ENCODE data around the gene FUS. TPM values are rescaled to one million over a fixed set of nuclear protein-coding genes. Genes with fewer than 3 reads are reported as not detected.
A peak's percentile ranks its signal among the peaks of the same experiment; 100 is the strongest.

The FUS gene
- total RNA-seq, 1 experiment from 2014 or later = 522 TPM

GRCh38 chr16:31145398-31145990 is 34.4 kb upstream of the FUS start:
- Histone ChIP-seq H3K4me3 (replicated peaks in 1 of 2; ENCODE audit: low read depth in 1 of 2, low read length in 2 of 2) (no peak overlapping the region), H3K9me3 (ENCODE audit: control insufficient read depth in 1 of 2, insufficient read depth in 1 of 2, low read depth in 1 of 2, low read length in 2 of 2) (no peaks in the 10 kb centered on the region), H3K4me2 (ENCODE audit: low read length) (no peak overlapping the region), H3K9ac (ENCODE audit: low read length) (no peak overlapping the region), H3K9me2 (ENCODE audit: insufficient read depth) (no peaks in the 10 kb centered on the region), H4K20me1 (ENCODE audit: insufficient read depth) (no peaks in the 10 kb centered on the region), H3K27ac (ENCODE audit: low read depth, low read length) (no peak overlapping the region), H2AFZ (ENCODE audit: low read depth, low read length, poor library complexity, severe bottlenecking) (no peak overlapping the region), H3K79me2 (ENCODE audit: insufficient read depth, low read length) (no peaks in the 10 kb centered on the region), H3K36me3 (ENCODE audit: control insufficient read depth in 1 of 2, insufficient read depth in 2 of 2, low read length in 2 of 2) (no peaks in the 10 kb centered on the region), H3K27me3 (ENCODE audit: insufficient read depth, low read length) (no peaks in the 10 kb centered on the region), H3K4me1 (ENCODE audit: control insufficient read depth in 1 of 2, insufficient read depth in 2 of 2, low read length in 2 of 2) (peaks cover 27 to 52% of the 10 kb centered on the region in 2 experiments)
- ChIA-PET RAD21 (ENCODE audit: low non-redundant PET in 1 of 2, low total read pairs in 2 of 2, uncharacterized antibody in 2 of 2, unreplicated experiment in 2 of 2) (no interaction called here), POLR2A (interaction anchor here (1.0 kb wide), 1 partner anchor 35 kb away, joined by 4 read pairs; the partner anchor contains the start of gene FUS), CTCF (no interaction called here)
- DNase-seq (ENCODE audit: low read depth, low spot score) (no peak), ATAC-seq (no peak)
- no TSS peak for BruUV-seq (replicated peaks)
- intact Hi-C loops (cut with micrococcal nuclease) = no loop called here
- TF ChIP-seq POLR2AphosphoS5 (IDR thresholded peaks at IDR 0.05; ENCODE audit: low read depth, low read length) (no peak), EZH2 (IDR thresholded peaks at IDR 0.05) (no peak)

GRCh38 chr16:31147574-31147973 is 32.4 kb upstream of the FUS start:
- no peak for DNase-seq (ENCODE audit: low read depth, low spot score)
- Histone ChIP-seq H3K27me3 (ENCODE audit: insufficient read depth, low read length) (no peaks in the 10 kb centered on the region), H3K9ac (ENCODE audit: low read length) (no peak overlapping the region), H3K9me3 (ENCODE audit: control insufficient read depth in 1 of 2, insufficient read depth in 1 of 2, low read depth in 1 of 2, low read length in 2 of 2) (no peaks in the 10 kb centered on the region), H3K4me1 (ENCODE audit: control insufficient read depth in 1 of 2, insufficient read depth in 2 of 2, low read length in 2 of 2) (peaks cover 18 to 35% of the 10 kb centered on the region in 2 experiments; a peak in 3 of 4 replicates), H3K9me2 (ENCODE audit: insufficient read depth) (no peaks in the 10 kb centered on the region), H3K27ac (ENCODE audit: low read depth, low read length) (no peak overlapping the region), H4K20me1 (ENCODE audit: insufficient read depth) (no peaks in the 10 kb centered on the region), H3K79me2 (ENCODE audit: insufficient read depth, low read length) (no peaks in the 10 kb centered on the region), H3K36me3 (ENCODE audit: control insufficient read depth in 1 of 2, insufficient read depth in 2 of 2, low read length in 2 of 2) (no peaks in the 10 kb centered on the region), H3K4me2 (ENCODE audit: low read length) (peak overlapping the region; percentile 66), H3K4me3 (replicated peaks in 1 of 2; ENCODE audit: low read depth in 1 of 2, low read length in 2 of 2) (peak overlapping the region in 1 of 2 experiments; percentile 27; a peak in 2 of 4 replicates), H2AFZ (ENCODE audit: low read depth, low read length, poor library complexity, severe bottlenecking) (peak overlapping the region; percentile 77)
- ChIA-PET POLR2A (no interaction called here), RAD21 (ENCODE audit: low non-redundant PET in 1 of 2, low total read pairs in 2 of 2, uncharacterized antibody in 2 of 2, unreplicated experiment in 2 of 2) (no interaction called here), CTCF (no interaction called here)
- no TSS peak for BruUV-seq (replicated peaks)
- 0 out of 2 replicates have a peak, but pooled peaks have one; percentile 3 for ATAC-seq
- intact Hi-C loops (cut with micrococcal nuclease) = no loop called here
- TF ChIP-seq JUND (IDR thresholded peaks at IDR 0.05) = no peak
- TF ChIP-seq TCF7L2 (IDR thresholded peaks at IDR 0.05; ENCODE audit: borderline replicate concordance, extremely low read depth, insufficient read depth, insufficient read length) = no peak
- TF ChIP-seq POLR2A (IDR thresholded peaks at IDR 0.05; ENCODE audit: borderline replicate concordance, extremely low read depth, insufficient read depth, insufficient read length) = no peak
- no peak for TF ChIP-seq POLR2AphosphoS5 (IDR thresholded peaks at IDR 0.05; ENCODE audit: low read depth, low read length)
